HEK293 (cell line): ENCODE data around the gene DSCAM.

Experiments
- CTCF ChIA-PET: fragments of 350-600 bp; formaldehyde crosslinking; extraction: SDS; loops from one replicate; lab custom pipeline; 2021; ENCODE audit warnings: antibody characterized with exemption; lab: Yijun Ruan, JAX
- POLR2A ChIA-PET: fragments of 300-600 bp; formaldehyde crosslinking; extraction: SDS; loops from one replicate; lab custom pipeline; 2020; ENCODE audit warnings: antibody characterized with exemption, inconsistent platforms; lab: Yijun Ruan, JAX
- H3K27ac ChIP-seq: fragments of 200-500 bp; sonication (Bioruptor generic); 2 replicates; pipeline ENCODE4 v1.5.1; 2014; ENCODE audit warnings: low read depth, low read length, control low read depth, inconsistent platforms; ENCODE audit errors: extremely low read depth
- H3K36me3 ChIP-seq, 2 experiments: fragments of 200-500 bp in 1 of 2; sonication (Bioruptor generic) in 1 of 2; 1 replicate in 1 of 2; 2 replicates in 1 of 2; pipeline ENCODE4 v1.5.1; 2014 to 2017; ENCODE audit warnings: inconsistent platforms in 2 of 2, low read length in 2 of 2; ENCODE audit not compliant: control insufficient read depth in 2 of 2, insufficient read depth in 1 of 2
- H3K4me1 ChIP-seq: fragments of 200-500 bp; sonication (Bioruptor generic); 2 replicates; pipeline ENCODE4 v1.5.1; 2014; ENCODE audit warnings: mild to moderate bottlenecking, low read length, inconsistent platforms; ENCODE audit not compliant: control insufficient read depth, insufficient read depth
- H3K4me3 ChIP-seq: 2 replicates; pipeline ENCODE4 v1.5.1; 2011; ENCODE audit warnings: low read depth, mild to moderate bottlenecking, control low read depth, low read length, moderate library complexity
- H3K9me3 ChIP-seq: fragments of 200-500 bp; sonication (Bioruptor generic); 2 replicates; pipeline ENCODE4 v1.5.1; 2014; ENCODE audit warnings: low read depth, low read length, inconsistent platforms; ENCODE audit not compliant: control insufficient read depth, insufficient read depth
- GLI2 ChIP-seq: fragments of 450-650 bp; formaldehyde crosslinking; IDR thresholded peaks from 2 replicates; pipeline ENCODE4; 2017; ENCODE audit warnings: missing biosample characterization, missing genetic modification characterization, low read depth, borderline replicate concordance
- GLIS1 ChIP-seq: fragments of 450-650 bp; formaldehyde crosslinking; IDR thresholded peaks from 2 replicates; pipeline ENCODE4 v1.5.1; 2016; ENCODE audit warnings: missing biosample characterization, missing genetic modification characterization
- HIC1 ChIP-seq: fragments of 450-650 bp; formaldehyde crosslinking; IDR thresholded peaks from 2 replicates; pipeline ENCODE4 v1.5.1; 2016; ENCODE audit warnings: missing biosample characterization, missing genetic modification characterization
- RBAK ChIP-seq: fragments of 450-650 bp; formaldehyde crosslinking; IDR thresholded peaks from 2 replicates; pipeline ENCODE4 v1.5.1; 2016; ENCODE audit warnings: missing biosample characterization, missing genetic modification characterization
- SCRT2 ChIP-seq: fragments of 450-650 bp; formaldehyde crosslinking; IDR thresholded peaks from 2 replicates; pipeline ENCODE4 v1.5.1; 2016; ENCODE audit warnings: missing biosample characterization, missing genetic modification characterization
- WT1 ChIP-seq: fragments of 450-650 bp; formaldehyde crosslinking; IDR thresholded peaks from 2 replicates; pipeline ENCODE4 v1.5.1; 2016; ENCODE audit warnings: missing biosample characterization, missing genetic modification characterization
- YY2 ChIP-seq: fragments of 450-650 bp; formaldehyde crosslinking; IDR thresholded peaks from 2 replicates; pipeline ENCODE4 v1.5.1; 2016; ENCODE audit warnings: missing biosample characterization, missing genetic modification characterization
- ZNF221 ChIP-seq: fragments of 450-650 bp; formaldehyde crosslinking; IDR thresholded peaks from 2 replicates; pipeline ENCODE4 v1.5.1; 2017; ENCODE audit warnings: missing biosample characterization, missing genetic modification characterization, borderline replicate concordance
- ZNF26 ChIP-seq: fragments of 450-650 bp; formaldehyde crosslinking; IDR thresholded peaks from 2 replicates; pipeline ENCODE4 v1.5.1; 2016; ENCODE audit warnings: missing biosample characterization, missing genetic modification characterization
- ZNF280C ChIP-seq: fragments of 450-650 bp; formaldehyde crosslinking; IDR thresholded peaks from 2 replicates; pipeline ENCODE4 v1.5.1; 2016; ENCODE audit warnings: missing biosample characterization, missing genetic modification characterization
- ZNF324 ChIP-seq: fragments of 450-650 bp; formaldehyde crosslinking; IDR thresholded peaks from 2 replicates; pipeline ENCODE4 v1.5.1; 2016; ENCODE audit warnings: missing biosample characterization, missing genetic modification characterization
- ZNF600 ChIP-seq: fragments of 450-650 bp; formaldehyde crosslinking; IDR thresholded peaks from 2 replicates; pipeline ENCODE4 v1.5.1; 2016; ENCODE audit warnings: missing biosample characterization, missing genetic modification characterization
- ZNF658 ChIP-seq: fragments of 450-650 bp; formaldehyde crosslinking; IDR thresholded peaks from 2 replicates; pipeline ENCODE4; 2016; ENCODE audit warnings: missing biosample characterization, missing genetic modification characterization
- ZNF664 ChIP-seq: fragments of 450-650 bp; formaldehyde crosslinking; IDR thresholded peaks from 2 replicates; pipeline ENCODE4 v1.5.1; 2016; ENCODE audit warnings: missing biosample characterization, missing genetic modification characterization
- ZNF704 ChIP-seq: fragments of 450-650 bp; formaldehyde crosslinking; IDR thresholded peaks from 2 replicates; pipeline ENCODE4 v1.5.1; 2016; ENCODE audit warnings: missing biosample characterization, missing genetic modification characterization
- ZNF768 ChIP-seq: fragments of 450-650 bp; formaldehyde crosslinking; IDR thresholded peaks from 2 replicates; pipeline ENCODE4 v1.5.1; 2018; ENCODE audit warnings: missing biosample characterization, mild to moderate bottlenecking, missing genetic modification characterization
- ZNF830 ChIP-seq: fragments of 450-650 bp; IDR thresholded peaks from 2 replicates; pipeline ENCODE4 v1.5.0; 2018; ENCODE audit warnings: missing biosample characterization, missing genetic modification characterization, low read depth, mild to moderate bottlenecking, moderate library complexity

DSCAM gene

GRCh38 chr21:40595806-40596205 lies 251.2 kb downstream of the DSCAM start (continued):
- TF ChIP-seq ZNF26 (tag by site-specific recombination) (no peak), RBAK (tag by site-specific recombination) (no peak), YY2 (no peak), WT1 (tag by site-specific recombination) (no peak), SCRT2 (no peak), GLI2 (tag by site-specific recombination) (no peak), ZNF664 (tag by site-specific recombination) (no peak)

- Histone ChIP-seq H3K4me3 (no peak overlapping the region), H3K36me3 (no peaks in the 10 kb centered on the region), H3K4me1 (no peaks in the 10 kb centered on the region)
- TF ChIP-seq HIC1 (tag by site-specific recombination) (no peak), ZNF600 (no peak), RBAK (tag by site-specific recombination) (no peak), ZNF704 (tag by site-specific recombination) (no peak), ZNF658 (no peak), ZNF26 (tag by site-specific recombination) (no peak), GLIS1 (tag by site-specific recombination) (no peak), ZNF768 (tag by site-specific recombination) (no peak), ZNF830 (no peak), ZNF221 (tag by site-specific recombination) (no peak), ZNF280C (no peak), WT1 (tag by site-specific recombination) (no peak), ZNF324 (no peak)
- TF ChIP-seq, all 188 proteins: peak for 0
- Histone ChIP-seq H3K27ac (no peak overlapping the region), H3K9me3 (no peaks in the 10 kb centered on the region)
- POLR2A ChIA-PET, result no interaction called here
- CTCF ChIA-PET, result no interaction called here
Measured at GRCh38 chr21:40587736-40588346, 259.1 kb downstream of the DSCAM start.
